NCI-H1694 treated with DMSO at 0.1 percent for 48 hours (cell line): ENCODE measurements around the gene GCK.
"Not testable (repeated sequence)": the region's sequence is repeated elsewhere in the genome, so short reads cannot be mapped to it uniquely, and the experiment has no call there.

Experiments used
- DNase-seq: peaks from one replicate; lab custom pipeline; 2025; lab: John Stamatoyannopoulos, UW

GCK gene

DNA sequence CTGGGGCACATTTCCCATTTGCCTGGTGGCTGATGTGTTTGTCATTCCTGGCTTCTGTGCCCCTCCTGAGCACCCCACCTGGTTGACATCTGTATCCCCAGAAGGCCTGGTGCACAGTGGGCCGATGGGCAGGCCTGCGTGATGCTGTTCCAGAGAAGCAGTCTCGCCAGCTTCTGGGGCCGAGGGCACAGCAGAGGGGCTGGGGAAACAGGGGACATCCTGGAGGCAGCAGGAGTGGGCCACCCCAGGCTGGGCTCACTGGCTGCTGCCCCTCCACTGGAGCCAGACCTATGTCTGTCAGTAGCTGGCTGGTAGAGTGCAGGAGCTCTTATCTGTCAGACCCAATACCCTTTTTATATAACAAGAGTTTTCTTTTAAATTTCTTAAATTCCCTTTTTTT lies 47.2 kb downstream of the GCK start:
- no peak for DNase-seq

DNA sequence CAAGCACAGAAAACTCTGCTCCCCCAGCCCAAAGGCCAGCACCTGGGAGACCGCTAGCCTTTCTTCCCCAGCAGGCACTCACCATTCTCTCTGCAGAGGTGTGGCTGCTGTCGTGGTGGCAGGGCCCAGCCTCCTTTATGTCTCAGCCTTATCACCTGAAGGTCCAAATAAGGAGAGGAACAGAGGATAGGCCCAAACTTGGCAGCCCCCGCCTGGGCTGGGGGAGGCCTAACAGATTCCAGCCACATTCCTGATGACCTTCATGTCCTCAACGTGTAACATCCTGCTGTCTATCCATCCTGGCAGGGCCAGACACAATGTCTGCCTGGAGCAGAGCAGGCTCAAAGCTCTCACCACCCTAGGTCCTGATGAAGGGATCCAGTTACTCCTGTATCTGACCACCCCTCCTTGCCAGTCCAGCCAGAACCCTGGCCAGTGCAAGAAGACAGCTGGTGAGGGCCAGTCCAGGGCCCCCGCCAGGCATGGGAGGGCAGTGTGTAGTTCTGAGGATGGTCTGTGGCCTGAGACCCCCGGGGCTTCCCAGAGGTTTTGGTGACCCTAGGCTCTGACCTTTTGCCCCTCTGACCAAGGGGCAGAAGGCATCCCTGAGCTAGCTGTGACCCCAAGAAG lies 47.9 kb downstream of the GCK start, which contains the start of gene MYL7:
TSS of gene MYL7 (minus strand) at position 112 of the 630 bp plus-strand sequence. CDS start at position 85, 27 bp downstream.
- no peak for DNase-seq

DNA sequence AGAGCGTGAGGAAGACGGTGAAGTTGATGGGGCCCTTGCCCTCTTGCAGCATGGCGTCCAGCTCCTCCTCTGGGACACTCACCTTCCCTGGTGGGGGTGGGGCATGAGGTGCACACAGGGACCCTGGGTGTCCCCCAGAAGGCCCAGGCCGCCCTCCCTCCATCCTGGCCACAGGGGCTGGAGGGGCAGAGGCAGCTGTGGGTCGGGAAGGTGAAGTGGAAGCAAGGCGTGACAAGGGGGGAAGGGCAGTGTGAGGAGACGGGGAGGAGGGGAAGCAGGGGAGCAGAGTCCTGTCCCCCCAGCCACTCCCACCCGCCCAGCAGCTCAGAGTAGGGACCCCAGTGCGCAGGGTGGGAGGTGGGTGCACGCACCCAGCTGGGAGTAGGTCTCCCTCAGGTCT lies 48.9 kb downstream of the GCK start:
- DNase-seq: no peak

DNA sequence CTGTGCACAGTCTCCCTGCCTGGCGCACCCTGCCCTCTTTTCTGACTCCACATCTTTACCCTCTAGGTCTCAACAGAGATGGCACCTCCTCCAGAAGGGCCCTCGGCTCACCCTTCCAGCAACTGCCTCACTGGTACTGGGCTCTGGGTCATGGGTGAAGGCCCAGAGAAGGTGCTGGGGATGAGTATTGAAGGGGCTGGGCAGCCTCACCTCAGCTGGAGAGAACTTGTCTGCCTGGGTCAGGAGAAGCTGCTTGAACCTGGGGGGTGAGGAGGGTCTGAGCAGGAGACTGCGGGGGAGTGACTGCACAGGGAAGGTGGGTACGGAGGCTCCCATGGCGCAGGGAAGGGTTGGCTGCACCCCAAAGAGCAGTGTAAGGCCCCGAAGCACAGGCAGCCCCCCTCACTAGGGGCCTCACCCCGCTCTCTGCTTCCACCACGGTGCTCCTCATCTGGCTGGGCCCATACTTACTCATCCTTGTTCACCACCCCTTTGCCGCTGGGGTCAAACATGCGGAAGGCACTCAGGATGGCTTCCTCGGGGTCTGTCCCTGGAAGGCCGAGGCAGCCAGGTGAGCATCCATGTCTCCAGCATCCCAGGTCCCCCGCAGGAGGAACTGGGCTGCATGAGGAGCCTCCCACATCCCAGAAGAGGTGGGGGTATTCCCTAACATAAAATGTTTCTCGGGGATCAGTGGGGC lies 49.8 kb downstream of the GCK start:
- no peak for DNase-seq

DNA sequence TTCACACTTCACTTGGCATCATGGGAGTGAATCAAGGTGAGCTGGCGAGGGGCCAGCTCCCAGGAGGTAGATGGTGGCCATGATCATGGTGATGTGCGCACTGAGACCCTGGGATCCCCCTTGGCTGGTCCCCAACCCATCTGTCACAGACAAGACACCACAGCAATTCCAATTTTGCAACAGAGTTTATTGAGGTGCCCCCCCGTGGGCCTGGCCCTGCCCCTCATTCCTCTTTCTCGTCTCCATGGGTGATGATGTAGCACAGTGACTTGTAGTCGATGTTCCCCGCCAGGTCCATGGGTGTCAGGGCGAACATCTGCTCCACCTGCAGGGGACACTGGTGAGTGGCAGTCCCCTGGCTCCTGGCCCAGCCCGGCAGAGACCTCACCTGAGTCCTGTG lies 50.5 kb downstream of the GCK start:
- DNase-seq: no peak

DNA sequence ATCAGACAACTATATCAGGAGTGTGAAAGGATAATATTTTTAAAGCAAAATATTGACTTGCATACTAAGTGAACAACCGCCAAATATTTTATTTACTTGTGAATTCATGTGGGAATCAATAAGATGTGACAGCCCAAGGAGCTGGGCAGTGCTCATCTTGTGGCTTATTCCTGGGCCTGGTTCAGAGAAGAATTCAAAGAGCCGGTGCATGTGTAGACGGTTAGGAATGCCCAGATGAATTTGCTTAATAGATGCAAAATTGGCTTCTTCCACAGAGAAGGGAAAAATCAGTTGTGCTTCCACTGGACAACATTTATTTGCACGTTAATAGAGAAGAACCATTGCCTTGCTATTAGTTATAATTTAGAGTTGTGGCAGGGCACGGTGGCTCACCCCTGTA lies 52.5 kb downstream of the GCK start:
- DNase-seq: no peak

DNA sequence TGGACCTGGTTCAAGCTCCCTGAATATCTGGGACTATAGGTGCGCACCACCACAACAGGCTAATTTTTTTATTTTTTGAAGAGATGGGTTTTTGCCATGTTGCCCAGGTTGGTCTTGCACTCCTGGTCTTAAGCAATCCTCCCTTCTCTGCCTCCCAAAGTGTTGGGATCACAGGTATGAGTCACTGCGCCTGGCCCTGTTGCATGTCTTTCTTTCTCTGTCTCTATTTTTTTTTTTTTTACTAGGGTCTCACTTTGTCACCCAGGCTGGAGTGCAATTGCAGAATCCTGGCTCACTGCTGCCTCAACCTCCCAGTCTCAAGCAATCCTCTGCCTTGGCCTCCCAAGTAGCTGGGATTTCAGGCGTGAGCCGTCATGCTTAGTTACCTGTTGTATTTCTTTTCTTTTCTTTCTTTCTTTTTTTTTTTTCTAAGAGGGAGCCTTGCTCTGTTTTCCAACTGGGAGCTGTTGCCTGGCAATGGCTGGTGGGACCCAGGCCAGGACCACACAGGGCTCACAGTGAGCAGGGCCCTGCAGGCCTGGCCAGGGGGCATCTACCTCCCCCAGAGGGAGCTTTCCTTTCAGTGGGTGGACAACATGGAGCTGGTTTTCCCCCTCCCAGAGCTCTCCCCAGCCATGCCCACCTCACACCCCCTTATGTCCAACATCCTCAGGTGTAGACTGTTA lies 54.2 kb downstream of the GCK start:
- no peak for DNase-seq

DNA sequence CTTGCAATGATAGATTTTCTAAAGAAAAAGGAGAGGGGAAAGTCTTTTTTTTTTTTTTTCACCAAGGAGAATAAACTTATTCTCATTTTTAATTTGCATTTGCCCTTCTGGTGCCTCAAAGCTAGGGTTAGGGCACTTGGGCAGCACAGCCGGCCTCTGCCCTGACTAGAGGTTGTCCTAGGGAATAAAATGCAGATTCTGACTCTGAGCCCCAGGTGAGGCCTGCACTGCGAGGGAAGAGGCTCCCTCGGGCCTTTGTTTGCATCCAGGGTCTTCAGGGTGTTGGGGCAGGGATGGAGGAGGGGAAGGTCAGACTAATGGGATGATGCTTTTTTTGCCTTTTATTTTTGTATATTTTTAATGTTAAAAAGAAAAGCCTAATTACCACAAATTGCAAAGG lies 55.9 kb downstream of the GCK start:
- DNase-seq: no peak

DNA sequence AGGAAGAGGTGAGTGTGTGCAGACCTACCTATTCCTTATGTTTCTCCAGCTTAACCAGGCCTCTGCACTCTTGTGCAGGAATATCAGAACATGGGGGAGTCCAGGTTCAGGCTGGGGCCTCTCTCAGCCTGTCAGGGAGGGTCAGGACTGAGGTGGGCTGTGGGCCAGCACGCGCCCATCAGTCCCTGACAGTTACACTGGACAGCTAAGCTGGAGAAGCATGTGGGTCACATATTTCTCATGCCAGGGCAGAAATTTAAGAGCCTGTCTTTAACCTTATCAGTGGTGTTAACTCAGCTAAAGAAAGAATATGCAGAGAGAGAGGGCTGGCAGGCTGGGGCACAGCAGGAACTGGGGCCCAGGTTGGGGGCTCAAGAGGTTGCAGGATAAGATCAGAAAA lies 57.2 kb downstream of the GCK start:
- DNase-seq: no peak

DNA sequence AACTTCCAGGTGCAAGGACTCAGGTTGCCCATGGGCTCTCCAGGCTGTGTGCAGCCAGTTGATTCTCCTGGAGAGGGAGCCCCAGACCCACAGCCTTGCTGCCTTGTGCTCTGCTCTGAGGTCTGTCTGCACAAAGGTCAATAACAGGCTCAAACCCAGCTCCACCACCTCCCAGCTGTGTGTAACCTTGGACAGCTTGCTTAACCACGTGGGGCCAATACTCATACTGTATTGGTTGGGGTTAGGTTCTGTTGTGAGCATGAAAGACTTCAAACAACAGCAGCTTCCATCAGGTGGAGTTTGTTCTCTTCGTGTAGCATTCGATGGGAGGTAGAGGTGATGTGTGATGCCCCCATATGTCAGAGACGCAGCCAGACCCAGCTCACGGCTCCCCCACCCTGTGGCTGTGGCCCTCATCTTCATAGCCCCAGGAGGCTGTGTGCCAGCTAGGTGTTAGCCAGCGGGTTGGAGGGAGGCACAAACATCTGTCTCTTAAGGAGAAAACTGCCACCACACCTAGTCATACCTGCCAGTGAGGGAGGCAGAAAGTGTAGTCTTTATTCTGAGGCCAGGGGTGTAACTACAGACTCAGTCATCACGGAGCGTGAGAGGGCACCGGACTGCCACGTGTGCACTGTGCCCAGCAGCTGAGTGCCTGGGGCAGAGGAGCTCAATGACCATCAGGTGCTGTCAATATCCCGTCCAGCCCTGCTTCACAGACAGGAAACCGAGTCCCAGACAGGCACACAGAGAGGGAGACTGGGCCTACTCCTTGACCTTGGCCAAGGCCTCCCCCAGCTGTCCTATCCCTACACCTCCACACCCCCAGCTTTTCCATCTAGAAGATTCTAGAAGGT lies 57.8 kb downstream of the GCK start:
- peak; percentile 63 for DNase-seq

DNA sequence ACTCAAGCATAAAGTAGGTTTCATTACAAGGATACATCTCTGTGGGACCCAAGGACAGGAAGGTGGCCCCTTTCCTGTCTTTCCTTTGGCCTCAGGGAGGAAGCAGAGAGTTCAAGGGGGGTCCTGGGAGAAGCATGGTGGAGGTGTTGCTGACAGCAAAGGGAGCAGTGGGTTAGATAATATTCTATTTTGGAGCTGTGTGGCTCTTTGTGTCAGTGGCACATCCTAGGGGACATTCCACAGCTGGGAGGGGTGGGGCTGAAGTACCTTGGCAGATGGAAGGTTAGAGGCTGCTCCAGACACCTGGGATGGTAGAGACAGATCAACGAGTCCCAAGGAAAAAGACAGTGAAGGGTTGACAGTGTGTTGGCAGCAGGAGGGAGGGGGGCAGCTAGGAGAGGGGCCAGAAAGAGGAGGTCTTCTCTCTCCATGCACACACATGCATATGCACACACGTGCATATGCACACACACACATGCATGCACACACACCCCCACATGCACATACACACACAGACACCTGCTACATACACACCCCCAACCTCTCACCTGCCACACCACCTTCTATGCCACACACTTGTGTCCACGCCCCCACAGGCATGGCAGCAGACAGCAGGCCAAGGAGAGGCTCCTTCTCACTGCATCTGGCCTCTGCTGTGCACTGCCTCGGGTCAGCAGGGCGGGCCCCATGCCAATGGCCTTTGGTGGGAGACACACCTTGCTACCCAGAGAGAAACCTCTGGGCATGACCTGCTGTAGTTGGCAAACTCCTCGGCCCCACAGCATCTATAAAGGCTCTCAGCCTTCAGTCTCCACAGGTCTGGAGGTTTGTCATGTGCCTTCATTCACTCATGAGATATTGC lies 60.3 kb downstream of the GCK start:
- no peak for DNase-seq

DNA sequence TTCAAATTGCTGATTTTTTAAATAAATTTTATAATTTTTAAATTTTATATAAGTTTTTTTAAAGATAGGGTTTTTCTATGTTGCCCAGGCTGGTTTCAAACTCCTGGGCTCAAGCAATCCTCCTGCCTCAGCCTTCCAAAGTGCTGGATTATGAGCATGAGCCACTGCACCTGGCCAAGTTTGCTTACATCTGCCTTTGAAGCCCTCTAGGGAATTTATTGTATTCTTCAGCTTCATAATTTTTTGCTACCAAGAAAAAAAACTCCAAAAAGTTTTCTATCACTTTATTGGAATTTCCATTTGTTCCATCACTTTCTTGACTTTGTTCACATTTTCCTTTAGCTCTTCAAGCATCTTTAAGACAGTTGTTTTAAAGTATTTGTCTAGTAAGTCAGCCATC lies 62.1 kb downstream of the GCK start:
- DNase-seq: no peak

DNA sequence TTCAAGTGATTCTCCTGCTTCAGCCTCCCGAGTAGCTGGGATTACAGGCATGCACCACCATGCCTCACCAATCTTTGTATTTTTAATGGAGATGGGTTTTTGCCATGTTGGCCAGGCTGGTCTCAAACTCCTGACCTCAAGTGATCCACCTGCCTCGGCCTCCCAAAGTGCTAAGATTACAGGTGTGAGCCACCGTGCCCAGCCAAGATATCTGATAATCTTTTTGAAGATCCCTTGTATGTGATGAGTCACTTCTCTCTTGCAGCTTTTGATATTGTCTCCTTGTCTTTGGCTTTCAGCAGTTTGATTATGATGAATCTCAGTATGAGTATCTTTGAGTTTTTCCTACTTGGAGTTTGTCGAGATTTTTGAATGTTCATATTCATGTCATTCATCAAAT lies 62.7 kb downstream of the GCK start:
- DNase-seq: not testable (repeated sequence)

DNA sequence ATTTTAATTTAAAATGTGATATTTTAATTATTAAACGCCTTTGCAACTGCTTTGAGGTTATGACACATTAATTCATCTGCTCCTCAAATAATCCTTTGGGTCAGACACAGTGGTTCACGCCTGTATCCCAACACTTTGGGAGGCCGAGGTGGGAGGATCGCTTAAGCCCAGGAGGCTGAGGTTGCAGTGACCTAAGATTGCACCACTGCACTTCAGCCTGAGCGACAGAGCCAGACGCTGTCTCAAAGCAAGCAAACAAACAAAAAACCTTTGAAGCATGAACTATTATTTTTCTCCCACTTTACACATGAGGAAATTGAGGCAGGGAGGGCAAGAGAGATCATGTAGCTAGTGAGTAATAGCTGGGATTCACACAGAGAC lies 64.4 kb downstream of the GCK start:
- DNase-seq: no peak

DNA sequence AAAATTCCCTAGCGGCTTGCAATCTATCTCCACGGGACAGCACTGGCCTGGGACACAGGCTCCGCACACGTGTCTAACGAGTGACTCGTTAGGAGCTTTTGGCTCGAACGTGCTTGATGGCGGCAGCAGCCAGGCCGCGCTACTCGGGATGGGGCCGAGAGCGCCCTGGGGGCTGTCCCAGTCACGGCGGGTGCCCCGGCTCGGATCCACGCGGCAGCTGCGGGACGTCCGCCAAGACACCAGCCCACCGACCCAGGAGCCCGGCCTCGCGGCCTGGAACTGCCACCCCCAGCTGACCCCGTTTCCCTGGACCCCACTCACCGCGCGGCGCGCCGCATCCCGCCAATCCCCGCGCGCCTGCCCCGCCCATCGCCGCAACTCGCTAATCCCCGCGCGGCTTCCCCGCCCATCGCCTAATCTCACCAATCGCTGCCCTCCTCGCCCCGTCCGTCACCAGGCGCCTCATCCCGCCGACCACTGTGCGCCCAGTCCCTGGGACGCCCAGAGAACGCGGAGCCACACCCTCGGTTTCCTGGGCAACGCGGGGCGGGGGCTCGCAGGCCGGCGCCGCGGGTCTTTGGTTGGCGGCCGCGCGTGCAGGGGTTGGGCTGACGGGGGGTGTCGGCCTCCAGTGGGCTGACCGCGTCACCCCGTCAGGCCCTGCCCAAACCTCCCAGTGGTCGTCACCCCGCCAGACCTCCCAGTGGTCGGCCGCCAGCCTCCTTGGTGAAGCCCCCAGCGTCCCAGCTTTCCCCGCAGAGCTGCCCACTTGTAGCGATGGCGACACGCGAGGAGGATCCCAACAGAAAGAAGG lies 65.8 kb downstream of the GCK start, which contains the start of gene POLD2:
TSS of gene POLD2 (minus strand) at position 359 of the 814 bp plus-strand sequence. CDS start 1,495 bp downstream, outside the sequence.
- peak; percentile 95 for DNase-seq

DNA sequence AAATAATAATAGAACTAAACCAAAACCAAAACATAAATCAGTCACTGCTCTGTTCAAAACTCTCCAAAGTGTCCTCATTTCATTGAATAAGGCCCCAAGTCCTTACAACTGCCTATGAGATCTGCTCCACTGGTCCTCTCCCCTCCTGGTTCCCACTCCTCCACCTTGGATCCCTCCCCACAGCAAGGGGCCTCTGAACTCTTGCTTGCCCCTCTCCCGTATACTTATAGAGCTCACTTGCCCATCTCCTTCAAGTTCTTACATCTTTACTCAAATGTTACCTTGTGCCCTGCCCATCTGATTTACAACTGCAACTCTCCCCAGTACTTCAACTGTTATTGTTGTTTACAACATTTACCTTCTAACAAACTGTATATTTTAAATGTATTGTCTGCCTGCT lies 66.7 kb downstream of the GCK start:
- no peak for DNase-seq

DNA sequence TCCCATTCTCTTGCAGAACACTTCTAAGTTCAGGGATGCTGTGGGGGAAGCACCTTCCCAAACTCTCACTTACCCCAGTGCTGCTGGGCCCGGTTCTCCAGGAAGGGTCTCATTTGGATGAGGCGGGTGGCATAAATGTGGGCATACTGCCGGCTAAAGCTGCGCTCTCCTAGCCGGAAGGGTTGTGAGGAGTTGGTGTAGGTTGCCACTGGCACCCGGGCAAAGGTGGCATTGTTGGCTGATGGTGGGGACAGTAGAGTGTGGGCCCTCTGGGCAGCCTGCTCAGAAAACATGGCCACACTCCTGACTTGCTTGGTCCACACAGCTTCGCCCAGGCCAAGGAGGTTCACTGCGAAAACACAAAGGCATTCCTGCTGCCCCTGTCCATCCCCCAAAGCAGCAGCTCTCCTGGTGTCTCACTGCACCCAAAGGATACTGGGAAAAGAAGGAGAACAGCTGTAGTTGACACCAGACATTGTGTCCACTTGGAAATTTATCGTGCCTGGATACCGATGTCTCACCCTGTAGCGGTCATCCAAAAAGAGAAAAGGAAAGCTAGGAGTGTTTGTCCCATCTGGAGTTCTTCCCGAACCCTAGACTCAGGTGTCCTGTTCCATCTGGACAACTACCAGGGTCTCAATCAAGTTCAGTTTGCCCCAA lies 67.3 kb downstream of the GCK start:
- DNase-seq: no peak

DNA sequence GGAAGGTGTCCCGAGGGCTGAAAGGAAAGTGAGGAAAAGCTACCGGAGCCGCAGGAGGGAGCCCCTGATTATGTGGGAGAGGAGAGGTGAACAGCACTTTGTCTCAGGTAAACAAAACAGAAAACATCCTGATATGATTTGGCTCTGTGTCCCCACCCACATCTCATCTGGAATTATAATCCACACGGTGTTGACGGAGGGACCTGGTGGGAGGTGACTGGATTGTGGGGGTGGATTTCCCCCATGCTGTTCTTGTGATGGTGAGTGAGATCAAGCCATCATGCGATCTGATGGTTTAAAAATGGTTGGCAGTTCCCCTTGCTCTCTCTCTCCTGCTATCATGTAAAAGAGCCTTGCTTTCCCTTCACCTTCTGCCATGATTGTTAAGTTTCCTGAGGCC lies 68.8 kb downstream of the GCK start:
- DNase-seq: no peak

DNA sequence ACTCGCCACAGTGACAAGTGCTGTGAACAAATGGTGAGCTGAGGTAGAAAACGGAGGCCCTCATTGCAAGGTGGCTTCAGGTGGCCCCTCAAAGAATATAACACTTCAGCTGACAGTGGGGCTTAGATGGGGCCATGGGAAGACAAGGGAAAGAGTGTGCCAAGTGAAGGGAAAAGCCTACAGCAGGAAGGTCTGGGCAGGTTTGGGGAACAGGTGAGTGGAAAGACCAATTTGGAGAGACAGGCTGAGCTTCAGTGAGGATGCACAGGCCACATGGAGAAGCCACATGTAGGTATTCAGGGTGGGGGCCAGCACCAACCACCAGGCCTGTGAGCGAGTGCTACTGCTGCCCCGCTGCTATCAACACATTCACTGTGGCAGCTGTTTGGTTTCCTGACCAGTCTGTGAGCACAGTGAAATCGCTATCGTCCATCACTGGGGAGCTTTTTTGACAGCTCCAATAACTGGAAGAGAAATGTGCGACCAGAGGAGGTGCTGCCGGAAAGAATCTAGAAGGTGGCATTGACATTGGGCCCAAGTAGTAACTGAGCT lies 69.3 kb downstream of the GCK start:
- no peak for DNase-seq
